ENCODE measurements around the gene MIDN. TPM values are rescaled to one million over a fixed set of nuclear protein-coding genes. Genes with fewer than 3 reads are reported as not detected.

The MIDN gene
- total and polyA plus RNA-seq, 7 experiments from 2014 or later, result 1.4 to 310 (median 26.6) TPM

DNA sequence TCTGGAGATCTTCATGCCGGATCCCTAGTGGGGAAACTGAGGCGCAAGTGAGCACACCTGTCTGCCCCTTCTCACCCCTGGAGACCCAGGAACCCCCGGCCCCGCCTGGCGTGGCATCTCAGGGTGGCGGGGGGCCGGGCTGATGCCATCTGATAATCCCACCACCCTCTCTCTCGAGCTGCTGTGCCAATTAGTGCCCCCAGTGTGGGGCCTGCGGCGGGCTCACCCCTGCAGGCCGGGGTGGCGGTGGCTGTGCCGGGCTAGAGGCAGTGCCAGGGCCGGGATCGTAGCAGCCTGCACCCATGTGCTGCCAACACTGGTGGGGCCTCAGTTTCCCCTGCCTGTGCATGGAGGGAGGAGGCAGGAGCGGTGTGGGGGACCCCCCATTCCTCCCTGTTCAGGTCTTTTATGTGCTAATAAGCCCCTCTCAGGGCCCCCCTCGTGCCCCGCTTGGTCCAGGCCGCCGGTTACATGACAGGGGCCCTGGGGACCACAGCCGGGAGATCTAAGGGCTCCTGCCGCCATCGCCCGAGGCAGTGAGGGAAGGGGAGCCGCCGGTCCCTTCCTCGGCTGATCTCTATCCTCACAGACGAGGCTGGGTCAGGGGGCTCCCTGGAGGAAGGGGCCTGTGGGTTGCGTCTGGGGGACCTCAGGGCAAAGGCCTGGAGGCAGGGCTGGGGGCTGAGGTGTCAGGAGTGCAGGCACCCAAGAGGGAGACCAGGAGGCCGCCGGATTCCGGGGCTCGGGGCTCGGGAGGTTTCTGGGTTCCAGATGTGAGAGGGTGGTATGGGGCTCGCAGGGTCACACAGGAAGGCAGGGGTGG, 45.6 kb downstream of the MIDN start:
- DNase-seq (no peak), ATAC-seq (no peak)
- Histone ChIP-seq H3K27ac (ENCODE audit: low read depth, low read length) (no peak overlapping the region), H3K4me1 (ENCODE audit: control insufficient read depth in 2 of 2, insufficient read depth in 2 of 2, low read length in 2 of 2) (no peaks in the 10 kb centered on the region), H3K9me3 (ENCODE audit: control insufficient read depth in 2 of 3, low read length in 3 of 3) (no peaks in the 10 kb centered on the region), H3K4me3 (ENCODE audit: low read length) (no peak overlapping the region), H3K36me3 (ENCODE audit: control insufficient read depth in 2 of 3, insufficient read depth in 3 of 3, low read length in 3 of 3) (no peaks in the 10 kb centered on the region), H3K27me3 (ENCODE audit: control insufficient read depth in 2 of 2, insufficient read depth in 2 of 2, low read length in 2 of 2) (no peaks in the 10 kb centered on the region)
- peaks cover 3 to 15% (median 8%) of the 10 kb centered on the region in 5 donors for H3K27me3 Mint-ChIP-seq
- no peaks in the 10 kb centered on the region for H3K36me3 Mint-ChIP-seq
- ChIA-PET CTCF (interaction anchor here (0.5 kb wide), 1 partner anchor 270 kb away, joined by 4 read pairs; no protein-coding TSS in a partner anchor), POLR2A (no interaction called here)
- H3K9me3 Mint-ChIP-seq, result peaks cover 0 to 2% (median 0%) of the 10 kb centered on the region in 11 donors
- no peak overlapping the region for H3K27ac Mint-ChIP-seq
- intact Hi-C loops (cut with micrococcal nuclease), result no loop called here
- H3K4me3 Mint-ChIP-seq, result peak overlapping the region in 1 of 10 donors; percentile 71
- H3K4me1 Mint-ChIP-seq, result peaks cover 0 to 5% (median 4%) of the 10 kb centered on the region in 7 donors

DNA sequence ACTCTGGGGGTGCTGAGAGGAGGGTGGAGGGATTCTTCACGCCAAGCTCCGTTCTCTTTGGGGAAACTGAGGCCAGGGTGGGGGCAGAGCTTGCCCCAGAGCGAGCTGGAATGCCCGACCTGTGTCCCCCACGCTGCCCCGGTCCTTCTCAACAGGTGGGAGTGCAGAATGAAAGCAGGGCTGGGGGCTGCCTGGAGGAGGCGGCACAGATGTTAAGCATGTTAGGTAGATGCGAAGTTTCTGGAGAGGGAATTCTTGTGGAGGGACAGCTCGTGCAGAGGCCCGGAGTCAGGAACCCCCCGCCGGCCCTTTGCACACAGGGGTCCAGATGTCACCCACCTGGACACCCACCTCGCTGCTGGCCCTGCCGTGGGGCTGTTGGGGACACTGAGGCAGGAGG, 46.3 kb downstream of the MIDN start:
- ATAC-seq (no peak), DNase-seq (no peak)
- intact Hi-C loops (cut with micrococcal nuclease), result no loop called here
- Histone ChIP-seq H3K27ac (ENCODE audit: low read depth, low read length) (no peak overlapping the region), H3K36me3 (ENCODE audit: control insufficient read depth in 2 of 3, insufficient read depth in 3 of 3, low read length in 3 of 3) (no peaks in the 10 kb centered on the region), H3K27me3 (ENCODE audit: control insufficient read depth in 2 of 2, insufficient read depth in 2 of 2, low read length in 2 of 2) (no peaks in the 10 kb centered on the region), H3K4me3 (ENCODE audit: low read length) (no peak overlapping the region), H3K4me1 (ENCODE audit: control insufficient read depth in 2 of 2, insufficient read depth in 2 of 2, low read length in 2 of 2) (no peaks in the 10 kb centered on the region), H3K9me3 (ENCODE audit: control insufficient read depth in 2 of 3, low read length in 3 of 3) (no peaks in the 10 kb centered on the region)
- ChIA-PET POLR2A (no interaction called here), CTCF (interaction anchor here (0.5 kb wide), 1 partner anchor 269 kb away, joined by 4 read pairs; no protein-coding TSS in a partner anchor)
- Mint-ChIP-seq H3K9me3 (peaks cover 0 to 2% (median 0%) of the 10 kb centered on the region in 11 donors), H3K36me3 (no peaks in the 10 kb centered on the region), H3K27ac (no peak overlapping the region), H3K27me3 (peaks cover 3 to 15% (median 6%) of the 10 kb centered on the region in 5 donors), H3K4me1 (peaks cover 0 to 5% (median 4%) of the 10 kb centered on the region in 7 donors), H3K4me3 (peak overlapping the region in 3 of 10 donors; percentile 21 to 71 (median 28))

DNA sequence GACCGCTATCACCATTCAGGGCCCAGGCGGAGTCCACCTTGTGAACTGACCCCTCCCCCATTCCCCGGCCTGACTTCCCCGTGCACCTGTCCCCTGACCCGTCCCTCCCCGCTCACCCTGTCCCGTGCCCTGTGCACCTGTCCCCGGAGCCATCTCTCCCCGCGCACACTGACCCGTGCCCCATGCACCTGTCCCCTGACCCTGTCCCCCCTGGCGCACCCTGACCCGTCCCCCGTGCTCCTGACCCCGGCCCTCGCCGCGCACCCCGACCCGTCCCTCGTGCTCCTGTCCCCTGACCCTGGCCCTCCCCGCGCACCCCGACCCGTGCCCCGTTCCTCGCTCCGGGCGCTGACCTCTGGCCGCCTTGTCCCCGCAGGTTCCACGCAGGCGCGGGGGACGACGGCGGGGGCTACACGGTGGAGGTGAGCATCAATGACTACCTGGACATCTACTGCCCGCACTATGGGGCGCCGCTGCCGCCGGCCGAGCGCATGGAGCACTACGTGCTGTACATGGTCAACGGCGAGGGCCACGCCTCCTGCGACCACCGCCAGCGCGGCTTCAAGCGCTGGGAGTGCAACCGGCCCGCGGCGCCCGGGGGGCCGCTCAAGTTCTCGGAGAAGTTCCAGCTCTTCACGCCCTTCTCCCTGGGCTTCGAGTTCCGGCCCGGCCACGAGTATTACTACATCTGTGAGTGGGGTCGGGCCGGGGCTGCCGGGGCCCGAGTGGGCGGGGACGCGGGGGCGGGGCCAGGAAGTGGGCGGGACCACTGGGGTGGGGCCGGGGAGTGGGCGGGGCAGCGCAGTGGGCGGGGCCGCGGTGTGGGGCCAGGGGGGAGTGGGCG, 47.0 kb downstream of the MIDN start:
- H3K27ac Mint-ChIP-seq, result no peak overlapping the region
- CTCF ChIA-PET, result no interaction called here
- H3K4me1 ChIP-seq (ENCODE audit: control insufficient read depth in 2 of 2, insufficient read depth in 2 of 2, low read length in 2 of 2), result no peaks in the 10 kb centered on the region
- H3K36me3 ChIP-seq (ENCODE audit: control insufficient read depth in 2 of 3, insufficient read depth in 3 of 3, low read length in 3 of 3), result no peaks in the 10 kb centered on the region
- H3K27ac ChIP-seq (ENCODE audit: low read depth, low read length), result no peak overlapping the region
- H3K4me1 Mint-ChIP-seq, result peaks cover 0 to 5% (median 4%) of the 10 kb centered on the region in 7 donors
- peaks cover 0 to 2% (median 0%) of the 10 kb centered on the region in 11 donors for H3K9me3 Mint-ChIP-seq
- no peaks in the 10 kb centered on the region for H3K36me3 Mint-ChIP-seq
- peaks cover 3 to 15% (median 6%) of the 10 kb centered on the region in 5 donors for H3K27me3 Mint-ChIP-seq
- H3K27me3 ChIP-seq (ENCODE audit: control insufficient read depth in 2 of 2, insufficient read depth in 2 of 2, low read length in 2 of 2), result no peaks in the 10 kb centered on the region
- POLR2A ChIA-PET, result no interaction called here
- ATAC-seq, result peak; percentile 85
- intact Hi-C loops (cut with micrococcal nuclease), result no loop called here
- H3K4me3 ChIP-seq (ENCODE audit: low read length), result no peak overlapping the region
- no peaks in the 10 kb centered on the region for H3K9me3 ChIP-seq (ENCODE audit: control insufficient read depth in 2 of 3, low read length in 3 of 3)
- DNase-seq, result peak in 2 of 9 donors; percentile 29 to 64
- H3K4me3 Mint-ChIP-seq, result peak overlapping the region in 5 of 10 donors; percentile 21 to 71 (median 32)

DNA sequence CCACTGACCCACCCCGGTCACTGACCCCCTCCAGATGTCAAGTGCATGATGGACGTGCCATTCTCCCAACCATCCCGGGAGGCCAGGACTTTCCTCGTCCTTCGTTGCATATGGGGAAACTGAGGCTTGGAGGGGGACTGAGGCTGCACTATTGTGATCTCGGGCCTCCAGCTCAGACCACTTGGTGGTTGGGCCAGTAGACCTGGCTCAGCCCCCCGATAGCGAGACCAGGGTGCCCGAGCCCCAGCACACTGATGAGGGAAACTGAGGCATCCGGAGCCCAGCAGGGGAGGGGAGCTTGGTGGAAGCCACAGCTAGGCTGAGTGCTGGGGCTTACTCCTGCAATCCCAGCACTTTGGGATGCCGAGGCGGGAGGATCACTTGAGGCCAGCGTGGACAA, 47.7 kb downstream of the MIDN start:
- Mint-ChIP-seq H3K9me3 (peaks cover 0 to 2% (median 0%) of the 10 kb centered on the region in 11 donors), H3K4me1 (peaks cover 0 to 5% (median 4%) of the 10 kb centered on the region in 7 donors), H3K4me3 (no peak overlapping the region), H3K36me3 (no peaks in the 10 kb centered on the region), H3K27me3 (peaks cover 3 to 15% (median 6%) of the 10 kb centered on the region in 5 donors), H3K27ac (no peak overlapping the region)
- Histone ChIP-seq H3K27ac (ENCODE audit: low read depth, low read length) (no peak overlapping the region), H3K4me1 (ENCODE audit: control insufficient read depth in 2 of 2, insufficient read depth in 2 of 2, low read length in 2 of 2) (no peaks in the 10 kb centered on the region), H3K4me3 (ENCODE audit: low read length) (no peak overlapping the region), H3K27me3 (ENCODE audit: control insufficient read depth in 2 of 2, insufficient read depth in 2 of 2, low read length in 2 of 2) (no peaks in the 10 kb centered on the region), H3K9me3 (ENCODE audit: control insufficient read depth in 2 of 3, low read length in 3 of 3) (no peaks in the 10 kb centered on the region), H3K36me3 (ENCODE audit: control insufficient read depth in 2 of 3, insufficient read depth in 3 of 3, low read length in 3 of 3) (no peaks in the 10 kb centered on the region)
- no peak for ATAC-seq
- ChIA-PET POLR2A (no interaction called here), CTCF (no interaction called here)
- DNase-seq, result no peak
- intact Hi-C loops (cut with micrococcal nuclease), result no loop called here

DNA sequence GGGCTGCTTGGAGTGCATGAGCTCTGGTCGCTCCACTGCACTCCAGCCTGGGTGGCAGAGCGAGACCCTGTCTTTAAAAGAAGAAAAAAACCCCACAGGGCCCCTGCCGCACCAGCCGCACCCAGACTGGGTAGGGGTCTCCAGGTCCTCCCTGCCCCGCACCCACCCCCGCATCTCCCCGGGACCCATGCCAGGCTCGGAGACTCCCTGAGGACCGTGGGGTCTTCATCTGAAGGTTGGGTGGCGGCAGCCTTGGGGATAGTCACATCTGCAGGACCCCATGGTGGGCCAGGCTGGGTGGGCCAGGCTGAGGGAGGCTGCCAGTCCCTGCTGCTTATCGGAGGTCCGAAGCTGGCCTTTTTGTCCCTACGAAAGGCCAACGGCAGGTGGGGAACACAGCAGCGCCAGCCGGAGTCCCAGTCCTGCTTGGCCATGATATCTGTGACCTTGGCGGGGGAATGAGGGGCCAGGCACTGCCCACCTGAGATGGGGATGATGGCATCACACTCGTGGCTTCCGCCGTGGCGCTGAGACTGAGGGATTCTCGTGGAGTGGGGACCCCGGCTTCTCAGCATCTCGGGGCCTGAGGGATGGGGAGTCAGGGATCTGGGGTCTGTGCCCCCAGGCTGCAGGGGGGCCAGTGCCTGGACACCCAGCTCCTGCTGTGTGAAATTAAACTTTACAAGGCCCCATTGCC, 48.3 kb downstream of the MIDN start:
- no peaks in the 10 kb centered on the region for H3K36me3 ChIP-seq (ENCODE audit: control insufficient read depth in 2 of 3, insufficient read depth in 3 of 3, low read length in 3 of 3)
- ATAC-seq (no peak), DNase-seq (no peak)
- no peaks in the 10 kb centered on the region for H3K9me3 ChIP-seq (ENCODE audit: control insufficient read depth in 2 of 3, low read length in 3 of 3)
- Mint-ChIP-seq H3K9me3 (peaks cover 0 to 2% (median 0%) of the 10 kb centered on the region in 11 donors), H3K27ac (no peak overlapping the region), H3K27me3 (peaks cover 3 to 15% (median 6%) of the 10 kb centered on the region in 5 donors), H3K36me3 (no peaks in the 10 kb centered on the region), H3K4me1 (peaks cover 0 to 5% (median 4%) of the 10 kb centered on the region in 7 donors), H3K4me3 (peak overlapping the region in 2 of 10 donors; percentile 9 to 37)
- H3K27me3 ChIP-seq (ENCODE audit: control insufficient read depth in 2 of 2, insufficient read depth in 2 of 2, low read length in 2 of 2), result no peaks in the 10 kb centered on the region
- CTCF ChIA-PET, result no interaction called here
- no peak overlapping the region for H3K4me3 ChIP-seq (ENCODE audit: low read length)
- intact Hi-C loops (cut with micrococcal nuclease), result no loop called here
- POLR2A ChIA-PET, result no interaction called here
- no peak overlapping the region for H3K27ac ChIP-seq (ENCODE audit: low read depth, low read length)
- H3K4me1 ChIP-seq (ENCODE audit: control insufficient read depth in 2 of 2, insufficient read depth in 2 of 2, low read length in 2 of 2), result no peaks in the 10 kb centered on the region

DNA sequence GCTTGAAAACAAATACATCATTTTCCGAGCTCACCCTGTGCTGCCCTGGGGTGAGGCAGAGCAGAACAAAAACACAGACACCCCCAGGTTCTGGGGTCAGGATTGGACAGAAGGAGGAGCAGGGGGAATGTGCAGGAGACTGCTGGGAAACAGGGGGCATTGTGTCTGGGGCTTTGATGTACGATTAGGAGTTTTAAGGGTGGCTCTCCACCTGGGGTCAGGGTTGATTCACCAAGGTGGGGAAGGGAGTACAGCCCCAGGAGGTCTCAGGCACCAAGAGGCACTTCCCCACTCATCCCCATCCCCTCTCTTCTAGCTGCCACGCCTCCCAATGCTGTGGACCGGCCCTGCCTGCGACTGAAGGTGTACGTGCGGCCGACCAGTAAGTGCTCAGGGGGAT, 49.9 kb downstream of the MIDN start:
- H3K4me1 Mint-ChIP-seq, result peaks cover 0 to 5% (median 2%) of the 10 kb centered on the region in 7 donors
- ATAC-seq (no peak), DNase-seq (no peak)
- peaks cover 0 to 2% (median 0%) of the 10 kb centered on the region in 11 donors for H3K9me3 Mint-ChIP-seq
- peaks cover 0 to 9% (median 5%) of the 10 kb centered on the region in 5 donors for H3K27me3 Mint-ChIP-seq
- H3K27ac Mint-ChIP-seq, result no peak overlapping the region
- ChIA-PET POLR2A (no interaction called here), CTCF (no interaction called here)
- intact Hi-C loops (cut with micrococcal nuclease), result no loop called here
- Histone ChIP-seq H3K27me3 (ENCODE audit: control insufficient read depth in 2 of 2, insufficient read depth in 2 of 2, low read length in 2 of 2) (no peaks in the 10 kb centered on the region), H3K27ac (ENCODE audit: low read depth, low read length) (no peak overlapping the region), H3K36me3 (ENCODE audit: control insufficient read depth in 2 of 3, insufficient read depth in 3 of 3, low read length in 3 of 3) (no peaks in the 10 kb centered on the region), H3K9me3 (ENCODE audit: control insufficient read depth in 2 of 3, low read length in 3 of 3) (no peaks in the 10 kb centered on the region), H3K4me1 (ENCODE audit: control insufficient read depth in 2 of 2, insufficient read depth in 2 of 2, low read length in 2 of 2) (no peaks in the 10 kb centered on the region), H3K4me3 (ENCODE audit: low read length) (no peak overlapping the region)
- H3K4me3 Mint-ChIP-seq, result no peak overlapping the region
- H3K36me3 Mint-ChIP-seq, result no peaks in the 10 kb centered on the region
